Measurements from ENCODE around the gene EPO.

- TF ChIP-seq EZH2 (IDR thresholded peaks at IDR 0.05; ENCODE audit: insufficient read depth, poor library complexity, severe bottlenecking): no peak
- TF ChIP-seq EZH2phosphoT487 (IDR thresholded peaks at IDR 0.05; ENCODE audit: insufficient read depth, low read depth): no peak
These were observed 48.5 kb downstream of the EPO start for GRCh38 chr7:100768784-100769183.

Data from GM23248 (cell line).